Medulla oblongata (tissue), 1 donor: Measurements from ENCODE around the gene CTNND2.

Source experiments
- DNase-seq: peaks from one replicate; pipeline ENCODE4 v3.0.0-alpha.2; 2015; ENCODE audit errors: extremely low spot score

CTNND2 gene

DNA sequence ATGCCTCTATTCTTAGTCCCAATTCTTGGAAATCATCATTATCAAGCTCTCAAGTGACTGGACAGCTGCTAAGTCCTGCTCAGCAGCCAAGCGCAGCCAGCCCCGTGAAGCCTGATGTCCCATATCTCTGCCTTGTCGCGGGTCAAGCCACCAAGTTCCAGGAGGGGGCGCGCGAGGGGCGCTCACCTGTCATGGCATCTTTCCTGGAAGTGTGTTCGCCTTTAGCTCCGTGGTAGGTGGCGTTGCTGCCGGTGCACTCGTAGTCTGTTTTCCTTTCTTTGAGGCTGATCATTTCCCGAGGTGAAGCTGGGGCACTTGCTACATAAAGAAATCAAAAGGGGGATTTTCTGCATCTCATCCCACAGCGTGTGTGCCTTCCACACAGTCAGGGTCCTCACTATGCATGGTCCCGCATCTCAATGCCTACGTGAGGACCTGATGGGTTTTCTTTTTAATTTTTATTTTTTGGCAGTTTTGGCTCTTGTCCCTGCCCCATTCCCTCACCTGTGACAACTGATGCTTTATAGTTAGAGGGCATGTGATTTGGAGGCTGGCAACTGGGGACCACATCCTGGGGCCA is 916.2 kb downstream of the CTNND2 start:
- peak; percentile 23 for DNase-seq

GRCh38 chr5:10987276-10987924 is 916.8 kb downstream of the CTNND2 start:
- DNase-seq: no peak

- no peak for DNase-seq
These were observed 918.5 kb downstream of the CTNND2 start for GRCh38 chr5:10985721-10986110.

GRCh38 chr5:10985091-10985720 is 919.0 kb downstream of the CTNND2 start:
- DNase-seq: no peak

- DNase-seq: no peak
These were observed 920.1 kb downstream of the CTNND2 start for GRCh38 chr5:10984021-10984715.

- no peak for DNase-seq
These were observed 921.6 kb downstream of the CTNND2 start for GRCh38 chr5:10982626-10983025.

- no peak for DNase-seq
These were observed 922.3 kb downstream of the CTNND2 start for GRCh38 chr5:10981932-10982331.

DNA sequence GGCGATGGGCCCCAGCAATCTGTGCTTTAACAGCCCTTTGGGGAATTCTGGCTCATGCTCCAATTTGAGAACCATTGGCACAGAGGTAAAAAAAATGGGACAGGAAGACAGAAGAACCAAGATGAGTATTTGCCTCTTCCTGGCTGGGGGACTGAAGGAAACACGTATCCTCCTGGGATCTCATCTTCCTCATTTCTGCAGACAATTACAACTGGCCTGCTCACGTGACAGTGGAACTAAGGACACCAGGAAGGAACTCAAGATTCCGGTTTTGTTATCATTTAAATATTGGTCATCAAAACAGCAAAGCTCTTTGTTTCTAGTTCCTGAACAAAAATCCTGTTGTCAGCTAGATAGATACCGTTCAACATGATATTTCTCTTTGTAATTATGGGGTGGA is 927.2 kb downstream of the CTNND2 start:
- DNase-seq: no peak

- DNase-seq: no peak
These were observed 928.3 kb downstream of the CTNND2 start for GRCh38 chr5:10975945-10976344.

DNA sequence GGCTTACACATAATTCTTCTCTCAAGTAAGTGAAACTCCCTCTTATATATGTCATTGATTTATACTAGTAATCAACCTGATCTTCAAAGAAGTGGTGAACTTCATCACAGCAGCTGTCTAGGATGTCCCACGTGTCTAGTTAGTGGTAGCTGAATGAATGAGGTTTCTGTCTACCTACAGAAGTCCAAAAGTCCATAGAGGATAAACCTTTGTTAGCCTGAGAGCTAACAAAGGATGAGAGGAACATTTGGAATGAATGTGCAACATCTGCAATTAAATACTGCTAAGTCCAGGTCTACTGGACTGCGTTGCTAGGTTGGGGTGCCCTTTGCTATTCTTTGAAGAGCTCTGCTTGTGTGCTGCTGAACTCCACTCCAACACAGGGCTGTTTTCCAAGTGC is 929.4 kb downstream of the CTNND2 start:
- no peak for DNase-seq

DNA sequence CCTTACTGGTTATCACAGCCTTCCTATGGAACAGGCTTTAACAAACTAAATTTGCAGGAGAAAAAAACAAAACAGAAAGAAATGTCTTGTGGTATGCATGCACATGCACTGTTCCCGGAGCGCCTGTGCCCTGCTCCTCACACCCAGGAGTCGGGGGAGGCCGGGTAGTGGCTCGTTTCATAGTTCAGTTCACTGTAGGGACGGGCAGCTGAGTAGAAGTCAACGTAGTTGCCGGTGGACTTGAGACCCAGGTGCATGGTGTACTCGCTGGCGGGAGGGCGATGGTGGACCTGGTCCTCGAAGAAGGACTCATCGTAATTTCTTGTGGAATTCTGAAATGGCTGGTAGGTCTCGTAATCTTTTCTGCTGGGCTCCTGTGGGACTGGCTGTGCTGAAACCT is 930.9 kb downstream of the CTNND2 start:
- no peak for DNase-seq

- DNase-seq: no peak
These were observed 934.5 kb downstream of the CTNND2 start for GRCh38 chr5:10969684-10970180.

DNA sequence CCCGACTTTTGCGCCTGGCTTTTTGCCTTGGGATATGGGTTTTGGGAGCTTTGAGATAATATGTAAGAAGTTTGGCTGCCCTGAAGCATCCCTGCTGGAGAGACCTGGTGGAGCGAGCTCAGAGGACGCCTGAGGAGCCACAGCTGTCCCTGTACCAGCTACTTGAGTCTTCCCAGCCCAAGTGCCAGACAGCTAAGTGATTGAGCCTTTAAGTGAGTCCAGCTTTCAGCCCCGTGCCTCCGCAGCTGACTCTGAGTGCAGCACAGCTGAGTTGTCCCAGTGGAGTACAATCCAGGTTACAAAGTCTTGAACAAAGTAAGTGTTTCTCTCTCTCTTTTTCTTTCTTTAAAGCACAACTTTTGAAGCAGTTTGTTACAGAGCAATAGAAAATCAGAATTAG is 939.4 kb downstream of the CTNND2 start:
- no peak for DNase-seq

DNA sequence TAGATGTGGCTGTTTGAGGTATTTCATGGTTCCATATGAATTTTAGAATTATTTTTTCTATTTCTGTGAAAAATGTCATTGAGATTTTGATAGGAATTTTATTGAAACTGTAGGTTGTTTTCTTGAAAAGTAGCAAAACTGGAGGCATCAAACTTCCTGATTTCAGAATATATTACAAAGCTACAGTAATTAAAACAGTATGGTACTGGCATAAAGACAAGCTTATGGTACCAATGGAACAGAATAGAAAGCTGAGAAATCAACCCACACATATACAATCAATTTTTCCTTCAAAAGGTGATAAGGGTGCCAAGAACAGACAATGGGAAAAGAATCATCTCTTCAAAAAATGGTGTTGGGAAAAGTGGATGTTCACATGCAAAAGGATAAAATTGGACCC is 945.5 kb downstream of the CTNND2 start:
- no peak for DNase-seq

- no peak for DNase-seq
These were observed 954.2 kb downstream of the CTNND2 start for GRCh38 chr5:10949856-10950630.

DNA sequence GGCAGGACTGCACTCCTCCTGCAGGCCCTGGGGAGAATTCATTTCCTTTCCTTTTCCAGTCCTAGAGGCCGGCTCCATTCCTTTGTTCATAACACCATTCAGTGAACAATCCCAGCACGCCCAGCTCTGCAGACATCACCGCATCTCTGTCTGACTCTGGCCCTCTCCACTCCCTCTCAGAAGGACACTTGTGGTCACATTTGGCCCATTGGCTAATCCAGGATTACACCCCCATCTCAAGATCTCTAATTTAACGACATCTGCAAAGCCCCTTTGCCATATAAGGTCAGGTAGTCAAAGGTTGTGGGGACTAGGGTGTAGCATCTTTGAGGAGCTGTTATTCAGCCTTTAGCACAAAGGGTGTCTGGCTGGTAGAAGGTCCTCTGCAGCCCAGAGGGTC is 958.2 kb downstream of the CTNND2 start:
- DNase-seq: no peak

DNA sequence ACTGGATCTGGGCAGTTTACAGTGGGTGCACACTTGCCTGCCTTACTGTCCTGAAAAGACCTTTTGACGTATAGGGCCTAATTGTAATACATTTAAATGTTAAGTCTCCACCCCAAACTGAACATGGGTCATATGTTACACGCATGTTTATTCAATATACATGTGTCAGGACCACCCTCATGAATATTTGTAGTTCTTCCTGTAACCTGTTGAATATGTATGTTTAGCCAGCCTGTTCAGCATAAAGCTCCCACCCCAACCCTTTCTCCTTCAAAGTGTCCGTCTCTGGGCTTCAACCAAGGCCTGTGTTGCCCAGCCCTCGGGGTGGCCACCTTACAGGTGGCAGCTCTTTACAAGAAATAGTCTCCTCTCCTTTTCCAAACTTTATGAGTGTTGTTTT is 962.3 kb downstream of the CTNND2 start:
- DNase-seq: no peak

DNA sequence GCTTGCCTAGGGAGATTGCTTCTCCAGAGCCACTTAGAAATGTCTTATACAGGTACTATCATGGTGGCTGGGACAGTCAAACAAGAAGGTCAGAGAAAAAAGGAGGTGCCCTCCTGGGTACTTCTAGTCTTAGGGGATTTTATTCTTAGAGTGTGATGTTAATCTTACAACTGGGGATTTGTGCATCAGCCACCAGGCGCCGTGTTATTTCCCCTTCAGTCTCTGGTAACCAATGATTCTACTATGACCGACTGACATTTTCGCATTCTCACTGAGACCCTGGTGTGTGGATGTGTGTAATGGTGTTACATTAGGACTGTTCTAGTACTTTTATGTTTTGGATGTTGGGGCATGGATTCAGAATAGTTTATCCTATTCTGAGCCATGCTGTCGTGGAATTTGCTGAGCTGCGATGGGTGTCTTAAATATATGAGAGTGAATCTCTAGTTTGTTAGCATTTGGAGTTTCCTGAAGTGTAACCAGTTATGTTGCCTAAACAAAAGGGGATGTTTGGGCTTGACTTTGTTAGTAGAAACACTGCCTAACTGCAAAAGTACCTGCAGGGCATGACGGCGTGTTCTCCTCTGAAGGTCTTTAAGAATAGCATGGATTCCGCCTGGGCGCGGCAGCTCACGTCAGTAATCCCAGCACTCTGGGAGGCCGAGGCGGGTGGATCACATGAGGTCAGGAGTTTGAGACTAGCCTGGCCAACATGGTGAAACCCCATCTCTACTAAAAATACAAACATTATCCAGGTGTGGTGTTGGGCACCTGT is 968.0 kb downstream of the CTNND2 start:
- no peak for DNase-seq

GRCh38 chr5:10935536-10935935 is 968.7 kb downstream of the CTNND2 start:
- no peak for DNase-seq

GRCh38 chr5:10934783-10935355 is 969.4 kb downstream of the CTNND2 start:
- no peak for DNase-seq

DNA sequence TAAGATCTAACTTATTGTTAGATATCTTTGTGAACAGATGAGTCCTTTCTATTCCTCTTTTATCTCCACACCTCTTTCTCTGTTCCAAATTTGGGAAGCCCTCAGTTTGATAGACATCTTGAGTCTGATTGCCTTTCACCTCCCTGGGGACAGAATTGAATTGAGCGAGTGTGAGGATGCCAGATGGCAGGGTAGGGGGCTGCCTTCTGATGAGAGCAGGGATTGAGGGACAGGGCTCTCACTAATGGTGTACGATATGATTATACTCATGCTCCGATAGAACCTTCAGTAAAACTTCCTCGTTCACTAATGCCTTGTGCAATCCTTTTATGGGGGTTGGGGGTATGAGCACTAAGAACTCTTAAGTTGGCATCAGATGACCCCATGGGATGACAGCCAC is 971.1 kb downstream of the CTNND2 start:
- no peak for DNase-seq
